B cell (primary cell): Measurements from ENCODE around the gene CLOCK.

Source experiments
- EZH2 ChIP-seq: IDR thresholded peaks from 2 replicates; pipeline ENCODE4 v1.6.1; 2012; ENCODE audit warnings: borderline replicate concordance, low read depth, mild to moderate bottlenecking, moderate library complexity, low read length; ENCODE audit not compliant: insufficient read depth, poor library complexity, severe bottlenecking
- TF ChIP-seq, protein P1 (sequence below): fragments of 200-600 bp; IDR thresholded peaks from one replicate; pipeline ENCODE4 v1.8.0; 2022; ENCODE audit warnings: antibody characterized with exemption, mild to moderate bottlenecking

DNA sequence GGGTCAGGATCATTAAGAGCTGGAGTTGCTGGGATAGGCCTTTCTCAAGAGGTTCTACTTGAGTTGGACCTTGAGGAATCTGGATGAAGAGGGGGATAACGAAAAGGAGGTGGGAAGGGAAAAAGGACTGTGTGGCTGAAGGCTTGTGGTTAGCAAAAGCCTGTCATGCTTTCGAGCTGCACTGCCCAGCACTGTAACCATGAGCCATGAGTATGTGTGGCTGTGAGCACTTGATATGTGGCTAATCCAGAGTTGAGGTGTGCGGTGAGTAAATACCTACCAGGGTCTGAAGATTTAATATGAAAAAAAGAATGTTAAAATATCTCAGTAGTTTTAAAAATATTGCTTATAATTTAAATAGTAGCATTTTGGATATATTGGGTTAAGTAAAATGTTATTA, 139.6 kb downstream of the CLOCK start:
- TF ChIP-seq, protein P1, sequence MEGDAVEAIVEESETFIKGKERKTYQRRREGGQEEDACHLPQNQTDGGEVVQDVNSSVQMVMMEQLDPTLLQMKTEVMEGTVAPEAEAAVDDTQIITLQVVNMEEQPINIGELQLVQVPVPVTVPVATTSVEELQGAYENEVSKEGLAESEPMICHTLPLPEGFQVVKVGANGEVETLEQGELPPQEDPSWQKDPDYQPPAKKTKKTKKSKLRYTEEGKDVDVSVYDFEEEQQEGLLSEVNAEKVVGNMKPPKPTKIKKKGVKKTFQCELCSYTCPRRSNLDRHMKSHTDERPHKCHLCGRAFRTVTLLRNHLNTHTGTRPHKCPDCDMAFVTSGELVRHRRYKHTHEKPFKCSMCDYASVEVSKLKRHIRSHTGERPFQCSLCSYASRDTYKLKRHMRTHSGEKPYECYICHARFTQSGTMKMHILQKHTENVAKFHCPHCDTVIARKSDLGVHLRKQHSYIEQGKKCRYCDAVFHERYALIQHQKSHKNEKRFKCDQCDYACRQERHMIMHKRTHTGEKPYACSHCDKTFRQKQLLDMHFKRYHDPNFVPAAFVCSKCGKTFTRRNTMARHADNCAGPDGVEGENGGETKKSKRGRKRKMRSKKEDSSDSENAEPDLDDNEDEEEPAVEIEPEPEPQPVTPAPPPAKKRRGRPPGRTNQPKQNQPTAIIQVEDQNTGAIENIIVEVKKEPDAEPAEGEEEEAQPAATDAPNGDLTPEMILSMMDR, result no peak
- no peak for TF ChIP-seq EZH2
